Measurements from ENCODE around the gene RCN1. TPM values are rescaled to one million over a fixed set of nuclear protein-coding genes. Genes with fewer than 3 reads are reported as not detected.
A peak's percentile ranks its signal among the peaks of the same experiment; 100 is the strongest.
"Not testable (repeated sequence)": the region's sequence is repeated elsewhere in the genome, so short reads cannot be mapped to it uniquely, and the experiment has no call there.

The RCN1 gene
- total RNA-seq (ENCODE audit: insufficient read depth, low replicate concordance): 297 TPM

DNA sequence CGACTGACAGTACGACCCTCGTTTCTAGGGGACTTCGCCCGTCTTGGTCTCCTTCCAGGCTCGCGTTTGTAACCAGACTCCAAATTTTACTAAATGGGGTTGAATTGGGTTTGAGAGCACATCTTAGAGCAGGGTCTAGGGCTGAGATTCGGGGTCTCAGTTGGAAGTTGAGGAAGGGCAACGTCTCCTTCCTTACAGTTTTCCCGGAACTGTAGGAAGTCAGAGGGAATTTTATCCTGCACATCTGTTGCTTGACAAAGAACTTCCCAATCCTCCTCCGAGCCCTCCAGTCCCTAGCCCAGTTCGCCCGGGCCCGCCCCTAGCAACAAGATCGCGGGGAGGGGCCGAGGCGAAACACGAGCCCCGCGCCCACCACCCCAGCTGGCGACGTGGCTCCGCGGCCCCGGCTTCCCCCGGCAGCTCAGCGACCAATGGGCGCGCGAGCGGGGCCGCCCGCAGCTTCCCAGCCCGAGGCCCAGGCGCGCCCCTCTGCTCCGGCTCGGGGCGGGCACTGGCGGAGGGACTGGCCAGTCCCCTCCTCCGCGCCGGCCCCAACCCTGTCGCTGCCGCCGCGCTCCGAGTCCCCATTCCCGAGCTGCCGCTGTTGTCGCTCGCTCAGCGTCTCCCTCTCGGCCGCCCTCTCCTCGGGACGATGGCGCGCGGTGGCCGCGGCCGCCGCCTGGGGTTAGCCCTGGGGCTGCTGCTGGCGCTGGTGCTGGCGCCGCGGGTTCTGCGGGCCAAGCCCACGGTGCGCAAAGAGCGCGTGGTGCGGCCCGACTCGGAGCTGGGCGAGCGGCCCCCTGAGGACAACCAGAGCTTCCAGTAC, at the start of gene RCN1:
RCN1 (plus strand) TSS at position 530 of the 826 bp plus-strand sequence; CDS start at position 653, 123 bp downstream.
- DNase-seq (ENCODE audit: low spot score): peak; percentile 93

DNA sequence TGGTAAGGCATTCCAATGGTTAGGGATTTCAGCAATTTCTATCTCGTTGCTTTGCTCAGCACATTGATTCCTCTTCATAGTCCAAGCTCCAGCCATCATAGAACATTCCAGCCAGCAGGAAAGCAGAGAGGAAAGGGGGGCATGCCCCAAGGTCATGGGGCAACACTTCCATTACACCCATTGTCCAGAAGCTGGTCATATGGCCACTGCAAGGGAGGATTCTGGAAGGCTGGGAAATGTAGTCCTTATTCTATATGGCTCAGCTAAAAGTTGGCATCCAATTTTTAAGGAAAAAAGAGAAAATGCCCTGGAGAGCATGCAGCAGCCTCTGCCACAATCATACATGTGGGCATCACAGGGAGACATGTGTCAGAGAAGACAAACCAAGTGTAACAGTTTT, 47.1 kb upstream of the RCN1 start:
- DNase-seq (ENCODE audit: low spot score): no peak

DNA sequence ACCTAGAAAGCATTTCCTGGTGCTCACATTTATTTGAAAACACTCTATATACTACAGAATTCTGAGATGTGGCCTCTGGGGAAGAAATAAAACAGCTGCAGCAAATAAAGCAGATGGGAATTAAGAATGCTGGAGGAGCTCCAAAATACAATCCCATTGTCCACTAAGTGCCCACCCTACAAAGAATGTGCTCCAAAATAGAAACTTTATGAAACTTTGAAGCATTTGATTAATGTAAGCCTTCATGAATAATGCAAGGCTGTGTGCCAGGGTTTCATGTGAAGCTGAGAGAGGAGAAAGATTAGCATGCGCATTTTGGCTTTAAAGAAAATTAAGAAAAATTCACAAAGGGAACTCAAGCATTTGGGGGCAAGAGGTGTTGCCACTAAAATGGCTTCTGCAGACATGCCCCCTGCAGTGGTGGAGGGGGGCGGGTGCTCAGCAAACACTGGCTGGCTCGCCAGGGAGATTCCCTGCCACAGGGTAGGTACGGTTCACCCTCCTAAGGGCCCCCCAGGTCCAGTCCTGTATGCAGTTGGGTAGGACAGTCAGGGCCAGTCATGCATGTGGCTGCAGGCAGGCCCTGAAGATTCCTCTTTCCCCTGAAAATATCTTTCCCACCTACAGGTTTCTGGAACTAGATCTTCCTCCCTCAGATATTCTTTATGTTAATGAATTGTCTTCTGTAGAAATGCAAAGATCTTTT, 46.6 kb upstream of the RCN1 start:
- DNase-seq (ENCODE audit: low spot score): no peak

DNA sequence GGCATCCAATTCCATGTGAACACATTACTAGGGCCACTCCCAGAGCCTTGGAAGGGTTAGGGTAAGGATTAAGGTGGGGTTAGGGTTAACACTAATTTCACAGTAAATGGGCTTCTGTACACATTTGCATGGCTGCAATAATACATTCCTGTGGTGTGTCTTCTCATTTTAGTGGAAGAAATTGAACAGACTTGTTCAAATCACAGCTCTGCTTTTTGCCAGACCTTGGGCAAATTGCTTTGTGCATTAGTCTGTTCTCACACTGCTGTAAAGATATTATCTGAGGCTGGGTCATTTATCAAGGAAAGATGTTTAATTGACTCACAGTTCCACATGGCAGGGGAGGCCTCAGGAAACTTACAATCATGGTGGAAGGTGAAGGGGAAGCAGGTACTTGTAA, 45.4 kb upstream of the RCN1 start:
- no peak for DNase-seq (ENCODE audit: low spot score)

DNA sequence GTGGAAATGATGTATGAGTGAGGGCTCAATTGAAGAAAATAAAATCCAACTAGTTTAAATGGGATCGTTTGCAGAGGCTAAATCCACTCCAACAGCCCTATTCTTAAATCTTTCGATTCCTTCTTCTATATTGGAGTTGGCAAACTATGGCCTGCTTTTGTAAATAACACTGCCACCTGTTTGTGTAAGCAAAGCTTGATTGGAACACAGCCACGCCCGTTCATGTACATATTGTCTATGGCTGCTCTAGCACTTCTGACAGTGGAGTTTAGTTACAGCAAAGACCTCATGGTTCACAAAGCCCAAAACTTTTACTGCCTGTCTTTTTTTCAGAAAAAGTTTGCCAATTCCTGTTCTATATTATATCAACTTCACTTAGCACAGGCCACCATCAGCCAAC, 40.6 kb upstream of the RCN1 start:
- no peak for DNase-seq (ENCODE audit: low spot score)

GRCh38 chr11:32052215-32052614, 38.7 kb upstream of the RCN1 start:
- peak; percentile 71 for DNase-seq (ENCODE audit: low spot score)

DNA sequence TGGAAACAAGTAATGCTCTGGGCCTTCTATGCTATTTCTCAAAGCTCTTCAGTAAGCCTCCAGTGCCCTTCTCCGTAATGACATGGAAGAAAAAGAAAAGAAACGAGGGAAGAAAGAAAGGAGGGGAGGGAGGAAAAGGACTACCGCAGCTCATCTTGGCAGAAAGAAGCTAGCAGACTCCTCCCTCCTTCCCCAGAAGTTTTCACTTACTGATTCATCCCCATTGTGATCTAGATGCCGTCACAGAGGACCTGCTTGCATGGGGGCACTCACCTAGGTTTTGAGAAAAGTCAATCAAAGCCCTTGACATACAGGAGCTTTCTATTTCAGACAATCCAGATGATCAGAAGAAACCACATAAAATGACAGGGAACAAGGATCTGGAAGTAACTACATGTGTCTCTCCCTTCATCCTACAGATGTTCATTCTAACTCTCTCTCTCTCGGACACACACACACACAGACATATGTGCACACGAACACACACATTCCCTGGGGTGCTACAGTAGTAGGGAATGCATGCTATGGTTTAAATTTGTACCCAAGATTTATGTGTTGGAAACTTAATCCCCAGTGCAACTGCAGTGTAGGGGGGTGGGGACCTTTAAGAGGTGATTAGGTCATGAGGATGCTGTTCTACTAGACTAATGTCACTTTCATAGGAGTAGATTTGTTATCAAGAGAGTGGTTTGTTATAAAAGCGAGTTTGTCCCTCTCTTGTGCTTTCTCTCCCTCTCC, 37.6 kb upstream of the RCN1 start:
- no peak for DNase-seq (ENCODE audit: low spot score)

GRCh38 chr11:32055861-32056260, 35.0 kb upstream of the RCN1 start:
- no peak for DNase-seq (ENCODE audit: low spot score)

DNA sequence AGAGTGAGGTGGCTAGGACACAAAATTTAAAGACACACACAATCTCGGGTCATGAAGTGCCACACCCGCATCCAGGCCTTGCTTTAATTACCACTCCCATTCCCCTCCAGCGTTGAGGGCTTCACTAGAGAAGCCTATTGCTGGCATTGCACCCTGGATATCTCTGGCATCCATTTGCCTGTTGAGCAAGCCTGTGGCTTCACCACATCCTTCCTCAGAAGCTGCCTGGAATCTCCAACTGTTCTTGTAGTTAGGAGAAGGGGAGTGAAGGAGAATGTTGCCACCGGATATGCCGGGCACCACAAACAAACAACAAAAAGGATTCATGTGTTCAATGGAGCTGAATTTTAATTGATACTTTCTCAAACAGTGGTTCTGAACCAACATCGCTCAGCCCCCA, 34.4 kb upstream of the RCN1 start:
- no peak for DNase-seq (ENCODE audit: low spot score)

GRCh38 chr11:32059686-32060462, 31.0 kb upstream of the RCN1 start:
- DNase-seq (ENCODE audit: low spot score): no peak

GRCh38 chr11:32062540-32062939, 28.3 kb upstream of the RCN1 start:
- no peak for DNase-seq (ENCODE audit: low spot score)

DNA sequence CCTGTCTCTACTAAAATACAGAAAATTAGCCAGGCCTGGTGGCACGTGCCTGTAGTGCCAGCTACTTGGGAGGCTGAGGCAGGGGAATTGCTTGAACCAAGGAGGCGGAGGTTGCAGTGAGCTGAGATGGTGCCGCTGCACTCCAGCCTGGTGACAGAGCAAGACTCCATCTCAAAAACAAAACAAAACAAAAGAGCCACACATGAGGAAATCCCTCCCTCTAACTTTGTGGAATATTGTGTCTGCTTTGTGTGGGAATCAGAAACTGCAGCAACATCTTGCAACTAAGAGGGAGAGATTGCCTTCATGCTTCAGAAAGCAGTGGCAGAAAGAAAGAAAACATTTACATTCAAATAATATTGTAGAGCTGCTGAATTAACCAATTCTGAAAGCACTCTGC, 27.8 kb upstream of the RCN1 start:
- not testable (repeated sequence) for DNase-seq (ENCODE audit: low spot score)

DNA sequence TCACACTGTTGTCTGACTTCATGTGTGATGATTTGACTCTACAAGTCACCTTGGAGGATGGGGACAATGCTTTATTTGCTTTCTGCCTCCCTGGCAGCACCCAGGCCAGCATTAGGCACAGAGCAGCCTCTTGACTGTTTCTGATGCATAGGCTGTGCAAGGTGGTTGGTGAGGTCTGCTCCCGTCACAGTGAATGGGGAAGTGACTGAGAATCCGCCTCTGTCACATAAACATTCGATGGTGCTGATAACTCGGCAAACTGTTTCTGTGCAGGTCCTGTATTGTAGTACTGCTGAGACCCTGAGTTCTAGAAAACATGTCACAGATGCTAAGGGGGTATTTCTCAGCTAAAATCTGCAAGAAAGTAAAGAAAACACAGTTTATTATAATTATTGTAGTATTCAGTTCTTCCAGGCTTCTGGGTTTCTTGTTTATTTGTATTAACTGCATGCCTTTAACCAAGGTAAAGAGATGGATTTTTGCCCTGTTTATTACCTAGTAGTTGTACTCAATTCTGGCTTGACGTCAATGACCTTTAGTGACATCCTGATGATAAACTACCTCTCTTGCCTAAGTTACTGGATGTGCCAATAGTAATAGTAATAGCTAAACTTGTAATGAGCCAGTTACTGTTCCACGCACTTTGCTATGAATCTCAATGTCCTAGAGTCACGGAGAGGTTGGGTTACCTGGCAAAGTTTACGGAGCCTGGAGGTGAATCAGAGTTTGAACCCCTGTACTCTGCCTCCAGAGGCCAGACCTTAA, 24.8 kb upstream of the RCN1 start:
- no peak for DNase-seq (ENCODE audit: low spot score)

GRCh38 chr11:32068134-32068870, 22.6 kb upstream of the RCN1 start:
- DNase-seq (ENCODE audit: low spot score): no peak

DNA sequence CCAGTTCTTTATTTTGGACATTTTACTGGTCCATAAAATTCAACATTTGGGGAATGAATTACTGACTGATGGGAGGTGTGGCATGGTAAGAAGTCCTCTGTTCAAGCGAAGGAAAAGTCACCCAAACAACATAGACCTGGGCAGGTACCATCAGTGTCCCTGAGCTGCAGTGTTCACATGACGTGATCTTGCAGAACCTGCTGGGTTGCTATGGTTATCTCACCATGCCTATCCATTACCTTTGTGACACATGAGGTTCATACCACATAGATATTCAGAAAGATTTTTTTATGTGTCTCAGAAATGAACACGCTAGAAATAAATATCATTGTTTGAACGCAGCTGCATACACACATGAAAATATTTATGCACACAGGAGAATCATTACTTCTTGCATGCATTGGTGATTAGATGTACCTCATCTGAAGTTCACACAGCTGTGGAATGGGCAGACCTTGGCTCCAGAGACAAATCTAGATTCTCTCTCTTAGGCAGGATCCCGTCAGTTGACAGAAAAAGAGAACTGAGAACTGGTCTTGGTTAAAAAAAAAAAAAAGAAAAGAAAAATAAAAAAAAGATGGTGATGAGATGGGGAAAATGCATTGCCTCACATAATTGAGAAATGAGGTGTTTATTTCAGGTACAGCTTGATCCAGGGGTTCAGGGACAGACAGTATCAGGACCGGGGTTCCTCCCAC, 21.4 kb upstream of the RCN1 start:
- peak; percentile 37 for DNase-seq (ENCODE audit: low spot score)

- DNase-seq (ENCODE audit: low spot score): no peak
Measured at GRCh38 chr11:32070692-32071091, 20.2 kb upstream of the RCN1 start.

GRCh38 chr11:32071811-32072210, 19.1 kb upstream of the RCN1 start:
- DNase-seq (ENCODE audit: low spot score): peak; percentile 44

GRCh38 chr11:32072872-32073643, 17.8 kb upstream of the RCN1 start:
- DNase-seq (ENCODE audit: low spot score): peak; percentile 67

- DNase-seq (ENCODE audit: low spot score): no peak
Measured at GRCh38 chr11:32073644-32074026, 17.2 kb upstream of the RCN1 start.

Data from umbilical cord (tissue), 2 donors.